ENCODE results near the gene PRKD1. TPM values are rescaled to one million over a fixed set of nuclear protein-coding genes. Genes with fewer than 3 reads are reported as not detected.
A peak's percentile ranks its signal among the peaks of the same experiment; 100 is the strongest.

PRKD1 gene
- total RNA-seq, 1 donor = 28.6 TPM

DNA sequence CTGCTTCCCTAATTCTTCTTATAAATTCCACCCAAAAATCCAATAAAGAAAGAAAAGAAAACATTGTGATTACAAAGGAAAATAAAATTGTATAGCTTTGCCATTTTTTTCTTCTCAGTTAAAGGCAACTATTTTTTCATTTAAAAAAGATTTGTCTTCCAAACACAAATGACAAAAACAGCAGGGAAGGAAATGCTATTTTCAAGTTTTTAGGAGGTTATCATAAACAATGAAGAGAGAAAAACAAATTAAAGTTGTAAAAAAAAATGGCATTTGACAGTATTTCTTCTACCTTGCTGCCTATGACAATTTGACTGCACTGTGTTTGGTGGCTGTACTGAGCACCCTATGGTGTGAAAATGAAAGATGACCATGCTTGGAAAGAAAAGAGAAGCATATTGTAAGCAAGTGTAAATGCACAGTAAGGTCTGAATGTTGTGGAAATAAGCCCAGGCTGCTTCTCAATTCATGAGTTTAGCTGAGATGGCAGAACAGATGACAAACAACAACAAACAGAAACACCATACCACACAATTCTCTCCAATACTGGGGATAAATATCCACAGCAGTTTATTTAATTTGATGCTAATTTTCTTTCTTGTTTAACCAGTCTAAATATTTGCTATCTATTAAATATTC, 109.8 kb downstream of the PRKD1 start:
- DNase-seq (ENCODE audit: insufficient read length, low spot score, missing footprints) = no peak
- no peaks in the 10 kb centered on the region for H3K36me3 ChIP-seq (ENCODE audit: insufficient read depth, low read length)
- no peak overlapping the region for H2AFZ ChIP-seq (ENCODE audit: low read length)
- peaks cover 69% of the 10 kb centered on the region for H3K79me2 ChIP-seq (ENCODE audit: insufficient read depth, low read length)
- peaks cover 15% of the 10 kb centered on the region for H4K20me1 ChIP-seq (ENCODE audit: insufficient read depth, low read length)
- H3K27ac ChIP-seq (ENCODE audit: low read depth, low read length) = no peak overlapping the region
- TF ChIP-seq, protein P1, sequence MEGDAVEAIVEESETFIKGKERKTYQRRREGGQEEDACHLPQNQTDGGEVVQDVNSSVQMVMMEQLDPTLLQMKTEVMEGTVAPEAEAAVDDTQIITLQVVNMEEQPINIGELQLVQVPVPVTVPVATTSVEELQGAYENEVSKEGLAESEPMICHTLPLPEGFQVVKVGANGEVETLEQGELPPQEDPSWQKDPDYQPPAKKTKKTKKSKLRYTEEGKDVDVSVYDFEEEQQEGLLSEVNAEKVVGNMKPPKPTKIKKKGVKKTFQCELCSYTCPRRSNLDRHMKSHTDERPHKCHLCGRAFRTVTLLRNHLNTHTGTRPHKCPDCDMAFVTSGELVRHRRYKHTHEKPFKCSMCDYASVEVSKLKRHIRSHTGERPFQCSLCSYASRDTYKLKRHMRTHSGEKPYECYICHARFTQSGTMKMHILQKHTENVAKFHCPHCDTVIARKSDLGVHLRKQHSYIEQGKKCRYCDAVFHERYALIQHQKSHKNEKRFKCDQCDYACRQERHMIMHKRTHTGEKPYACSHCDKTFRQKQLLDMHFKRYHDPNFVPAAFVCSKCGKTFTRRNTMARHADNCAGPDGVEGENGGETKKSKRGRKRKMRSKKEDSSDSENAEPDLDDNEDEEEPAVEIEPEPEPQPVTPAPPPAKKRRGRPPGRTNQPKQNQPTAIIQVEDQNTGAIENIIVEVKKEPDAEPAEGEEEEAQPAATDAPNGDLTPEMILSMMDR (IDR thresholded peaks at IDR 0.05; ENCODE audit: extremely low read depth, low read depth, low read length) = no peak
- H3K4me3 ChIP-seq (ENCODE audit: insufficient read depth, low read length) = no peak overlapping the region
- no peaks in the 10 kb centered on the region for H3K9me3 ChIP-seq (ENCODE audit: low read depth, low read length)
- no peak overlapping the region for H3K4me2 ChIP-seq (ENCODE audit: insufficient read depth, low read length)
- H3K4me1 ChIP-seq (ENCODE audit: insufficient read depth, low read length) = peaks cover 13% of the 10 kb centered on the region
- H3K27me3 ChIP-seq (ENCODE audit: insufficient read depth, low read length) = no peaks in the 10 kb centered on the region

DNA sequence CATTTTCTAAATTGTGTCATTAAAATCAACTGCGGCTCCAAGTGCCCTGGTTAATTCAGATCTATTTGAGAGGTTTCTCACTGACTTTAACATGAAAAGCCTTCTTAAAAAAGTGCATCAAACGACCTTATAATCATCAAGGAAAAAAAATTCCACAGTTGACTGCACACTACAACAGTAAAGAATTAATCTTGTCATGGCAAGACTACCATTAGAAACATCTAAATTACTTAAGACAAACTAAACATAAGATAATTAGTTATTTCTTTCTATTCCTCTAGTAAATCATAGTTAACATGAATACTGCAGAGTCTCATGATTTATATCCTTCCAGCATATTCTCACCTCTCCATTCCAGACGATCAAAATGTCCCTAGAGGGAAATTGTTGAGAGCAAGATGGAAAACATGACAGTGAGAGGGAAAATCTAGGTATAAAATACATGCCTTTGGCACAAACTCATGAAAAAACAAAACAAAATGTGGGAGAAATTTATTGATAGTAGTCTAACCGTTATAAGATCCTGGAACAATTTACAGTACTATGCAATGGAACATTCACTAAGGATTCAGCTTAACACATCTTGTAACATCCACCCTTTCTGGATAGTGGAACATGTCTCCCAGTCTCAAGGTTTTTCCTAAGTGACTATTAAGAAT, 112.5 kb downstream of the PRKD1 start:
- Histone ChIP-seq H3K79me2 (ENCODE audit: insufficient read depth, low read length) (peaks cover 74% of the 10 kb centered on the region), H3K9me3 (ENCODE audit: low read depth, low read length) (no peaks in the 10 kb centered on the region), H3K27me3 (ENCODE audit: insufficient read depth, low read length) (no peaks in the 10 kb centered on the region), H3K4me1 (ENCODE audit: insufficient read depth, low read length) (no peaks in the 10 kb centered on the region), H2AFZ (ENCODE audit: low read length) (no peak overlapping the region), H3K4me2 (ENCODE audit: insufficient read depth, low read length) (no peak overlapping the region), H3K4me3 (ENCODE audit: insufficient read depth, low read length) (no peak overlapping the region), H4K20me1 (ENCODE audit: insufficient read depth, low read length) (peaks cover 30% of the 10 kb centered on the region), H3K27ac (ENCODE audit: low read depth, low read length) (no peak overlapping the region), H3K36me3 (ENCODE audit: insufficient read depth, low read length) (no peaks in the 10 kb centered on the region)
- no peak for DNase-seq (ENCODE audit: insufficient read length, low spot score, missing footprints)
- TF ChIP-seq, protein P1 (IDR thresholded peaks at IDR 0.05; ENCODE audit: extremely low read depth, low read depth, low read length) = no peak

DNA sequence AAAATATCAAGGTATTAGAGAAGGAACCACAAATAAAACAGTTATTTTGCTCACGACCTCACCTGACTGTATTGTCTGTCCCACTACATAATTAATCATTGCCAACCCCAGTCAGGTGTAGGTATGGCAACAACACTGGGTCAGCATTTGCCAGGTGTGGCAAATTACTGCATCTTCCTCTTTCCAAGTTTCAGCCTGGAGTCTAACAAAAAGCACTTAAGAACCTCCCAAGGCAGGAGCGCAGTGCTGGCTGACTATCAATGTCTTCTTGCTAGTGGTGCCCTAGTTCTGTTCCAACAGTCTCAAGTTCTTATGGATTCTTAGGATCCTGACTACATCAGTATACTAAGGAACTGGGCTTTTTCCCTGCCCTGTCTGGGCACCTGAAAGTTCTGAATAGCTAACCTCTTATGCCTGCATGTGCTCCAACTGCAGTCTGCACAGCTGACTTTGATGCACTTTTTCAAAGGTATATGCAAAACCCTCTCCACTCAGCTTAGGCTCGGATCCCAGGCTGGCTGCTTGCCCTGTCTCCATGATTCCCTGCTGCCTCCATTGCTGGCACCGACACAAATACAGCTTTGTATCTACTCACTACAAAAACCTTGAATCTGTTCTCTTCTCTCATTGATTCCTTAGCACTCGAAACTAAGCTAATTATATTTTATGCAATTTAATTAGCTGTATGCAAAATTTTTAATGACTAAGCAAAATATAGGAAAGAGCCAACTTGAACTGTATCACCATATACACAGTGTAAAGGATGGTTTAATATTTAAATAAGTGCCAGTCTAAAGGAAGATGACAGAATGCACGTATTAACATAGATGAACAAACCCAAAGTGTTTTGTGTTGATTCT, 113.3 kb downstream of the PRKD1 start:
- H3K4me1 ChIP-seq (ENCODE audit: insufficient read depth, low read length) = no peaks in the 10 kb centered on the region
- no peak overlapping the region for H3K4me2 ChIP-seq (ENCODE audit: insufficient read depth, low read length)
- H3K27me3 ChIP-seq (ENCODE audit: insufficient read depth, low read length) = no peaks in the 10 kb centered on the region
- TF ChIP-seq, protein P1 (IDR thresholded peaks at IDR 0.05; ENCODE audit: extremely low read depth, low read depth, low read length) = no peak
- peaks cover 36% of the 10 kb centered on the region for H4K20me1 ChIP-seq (ENCODE audit: insufficient read depth, low read length)
- no peak overlapping the region for H3K27ac ChIP-seq (ENCODE audit: low read depth, low read length)
- peaks cover 74% of the 10 kb centered on the region for H3K79me2 ChIP-seq (ENCODE audit: insufficient read depth, low read length)
- H2AFZ ChIP-seq (ENCODE audit: low read length) = no peak overlapping the region
- H3K9me3 ChIP-seq (ENCODE audit: low read depth, low read length) = no peaks in the 10 kb centered on the region
- H3K36me3 ChIP-seq (ENCODE audit: insufficient read depth, low read length) = no peaks in the 10 kb centered on the region
- DNase-seq (ENCODE audit: insufficient read length, low spot score, missing footprints) = peak; percentile 38
- H3K4me3 ChIP-seq (ENCODE audit: insufficient read depth, low read length) = no peak overlapping the region

DNA sequence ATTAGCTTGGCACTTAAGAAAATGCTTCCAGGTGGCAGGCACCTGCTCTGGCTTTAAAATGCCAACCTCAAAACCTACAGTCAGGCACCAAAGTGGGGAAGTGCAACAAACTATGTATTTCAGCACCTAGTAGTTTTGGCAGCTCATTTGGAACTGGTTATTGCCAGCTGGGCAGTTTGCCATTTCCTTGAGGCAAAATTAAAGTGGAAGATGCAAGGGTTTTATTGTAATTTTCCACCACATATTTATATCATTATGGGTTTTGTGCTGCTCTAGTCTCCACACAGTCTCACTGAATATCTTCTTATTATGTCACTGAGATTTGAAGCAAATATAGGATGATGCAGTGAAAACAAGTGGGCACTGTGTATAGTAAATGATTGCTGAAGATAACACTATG, 117.0 kb downstream of the PRKD1 start:
- H3K4me2 ChIP-seq (ENCODE audit: insufficient read depth, low read length) = no peak overlapping the region
- peaks cover 65% of the 10 kb centered on the region for H3K79me2 ChIP-seq (ENCODE audit: insufficient read depth, low read length)
- no peak overlapping the region for H3K27ac ChIP-seq (ENCODE audit: low read depth, low read length)
- TF ChIP-seq, protein P1 (IDR thresholded peaks at IDR 0.05; ENCODE audit: extremely low read depth, low read depth, low read length) = no peak
- H3K9me3 ChIP-seq (ENCODE audit: low read depth, low read length) = no peaks in the 10 kb centered on the region
- H4K20me1 ChIP-seq (ENCODE audit: insufficient read depth, low read length) = peaks cover 50% of the 10 kb centered on the region
- peaks cover 7% of the 10 kb centered on the region for H3K4me1 ChIP-seq (ENCODE audit: insufficient read depth, low read length)
- no peaks in the 10 kb centered on the region for H3K36me3 ChIP-seq (ENCODE audit: insufficient read depth, low read length)
- no peak overlapping the region for H2AFZ ChIP-seq (ENCODE audit: low read length)
- DNase-seq (ENCODE audit: insufficient read length, low spot score, missing footprints) = no peak
- H3K4me3 ChIP-seq (ENCODE audit: insufficient read depth, low read length) = no peak overlapping the region
- H3K27me3 ChIP-seq (ENCODE audit: insufficient read depth, low read length) = no peaks in the 10 kb centered on the region
